ELF-1 (cell line): ENCODE data around the gene SHOX.
A peak's percentile ranks its signal among the peaks of the same experiment; 100 is the strongest.

Experiments
- DNase-seq: peaks from one replicate; pipeline ENCODE4 v3.0.0-alpha.2; 2016; ENCODE audit warnings: low read depth, low spot score

SHOX gene

GRCh38 chrX:666762-667720 is 36.5 kb downstream of the SHOX start:
- DNase-seq = peak; percentile 79

- DNase-seq = no peak
These were observed 40.1 kb downstream of the SHOX start for GRCh38 chrX:670645-671044.

GRCh38 chrX:672931-673330 is 42.3 kb downstream of the SHOX start:
- peak; percentile 69 for DNase-seq

- DNase-seq = no peak
These were observed 44.8 kb downstream of the SHOX start for GRCh38 chrX:675279-675954.

- peak; percentile 89 for DNase-seq
These were observed 45.3 kb downstream of the SHOX start for GRCh38 chrX:675955-676295.

- no peak for DNase-seq
These were observed 46.8 kb downstream of the SHOX start for GRCh38 chrX:677376-677775.

GRCh38 chrX:679291-679979 is 48.8 kb downstream of the SHOX start:
- no peak for DNase-seq

GRCh38 chrX:680062-680461 is 49.5 kb downstream of the SHOX start:
- no peak for DNase-seq

GRCh38 chrX:681989-682388 is 51.4 kb downstream of the SHOX start:
- DNase-seq = no peak

- no peak for DNase-seq
These were observed 52.3 kb downstream of the SHOX start for GRCh38 chrX:682892-683291.

GRCh38 chrX:683576-683975 is 53.0 kb downstream of the SHOX start:
- DNase-seq = peak; percentile 27

GRCh38 chrX:685120-686032 is 54.8 kb downstream of the SHOX start:
- DNase-seq = no peak

GRCh38 chrX:689983-690382 is 59.4 kb downstream of the SHOX start:
- no peak for DNase-seq

GRCh38 chrX:694800-695199 is 64.2 kb downstream of the SHOX start:
- DNase-seq = no peak

GRCh38 chrX:698206-698605 is 67.6 kb downstream of the SHOX start:
- no peak for DNase-seq

GRCh38 chrX:700936-701335 is 70.3 kb downstream of the SHOX start:
- DNase-seq = peak; percentile 85

- no peak for DNase-seq
These were observed 71.1 kb downstream of the SHOX start for GRCh38 chrX:701673-702072.

GRCh38 chrX:703466-703865 is 72.9 kb downstream of the SHOX start:
- no peak for DNase-seq

- DNase-seq = no peak
These were observed 73.3 kb downstream of the SHOX start for GRCh38 chrX:703866-704265.
